ENCODE measurements around the gene TRIM28. TPM values are rescaled to one million over a fixed set of nuclear protein-coding genes. Genes with fewer than 3 reads are reported as not detected.
"Not testable (repeated sequence)": the region's sequence is repeated elsewhere in the genome, so short reads cannot be mapped to it uniquely, and the experiment has no call there.

The TRIM28 gene
- total RNA-seq, 1 experiment from 2014 or later = 542 TPM

GRCh38 chr19:58516964-58517833 lies 26.7 kb upstream of the TRIM28 start:
- DNase-seq (ENCODE audit: low read depth) = no peak
- in situ Hi-C loops (cut with HindIII; ENCODE audit: low pct_unique_long_range_greater_than_20kb, low sequenced_read_pairs) = no loop called here

GRCh38 chr19:58518256-58519086 lies 25.4 kb upstream of the TRIM28 start:
- in situ Hi-C loops (cut with HindIII; ENCODE audit: low pct_unique_long_range_greater_than_20kb, low sequenced_read_pairs) = no loop called here
- DNase-seq (ENCODE audit: low read depth) = peak; percentile 18

GRCh38 chr19:58519087-58519354 lies 24.8 kb upstream of the TRIM28 start:
- DNase-seq (ENCODE audit: low read depth) = peak; percentile 78
- in situ Hi-C loops (cut with HindIII; ENCODE audit: low pct_unique_long_range_greater_than_20kb, low sequenced_read_pairs) = no loop called here

- in situ Hi-C loops (cut with HindIII; ENCODE audit: low pct_unique_long_range_greater_than_20kb, low sequenced_read_pairs) = no loop called here
Observed at GRCh38 chr19:58519355-58520256, 24.3 kb upstream of the TRIM28 start, which contains the start of gene ZBTB45. Gene ZBTB45, minus strand, starts transcription at chr19:58519810. Its CDS starts 2,137 bp downstream, at chr19:58517673.

GRCh38 chr19:58520257-58520599 lies 23.6 kb upstream of the TRIM28 start:
- no peak for DNase-seq (ENCODE audit: low read depth)
- in situ Hi-C loops (cut with HindIII; ENCODE audit: low pct_unique_long_range_greater_than_20kb, low sequenced_read_pairs) = no loop called here

More at GRCh38 chr19:58519355-58520256, 24.3 kb upstream of the TRIM28 start, which contains the start of gene ZBTB45:
- peak; percentile 99 for DNase-seq (ENCODE audit: low read depth)

- in situ Hi-C loops (cut with HindIII; ENCODE audit: low pct_unique_long_range_greater_than_20kb, low sequenced_read_pairs) = no loop called here
- DNase-seq (ENCODE audit: low read depth) = no peak
Observed at GRCh38 chr19:58521651-58522050, 22.2 kb upstream of the TRIM28 start.

GRCh38 chr19:58522709-58523108 lies 21.2 kb upstream of the TRIM28 start:
- in situ Hi-C loops (cut with HindIII; ENCODE audit: low pct_unique_long_range_greater_than_20kb, low sequenced_read_pairs) = no loop called here
- no peak for DNase-seq (ENCODE audit: low read depth)

- in situ Hi-C loops (cut with HindIII; ENCODE audit: low pct_unique_long_range_greater_than_20kb, low sequenced_read_pairs) = no loop called here
- no peak for DNase-seq (ENCODE audit: low read depth)
Observed at GRCh38 chr19:58529405-58529804, 14.5 kb upstream of the TRIM28 start.

- in situ Hi-C loops (cut with HindIII; ENCODE audit: low pct_unique_long_range_greater_than_20kb, low sequenced_read_pairs) = no loop called here
- no peak for DNase-seq (ENCODE audit: low read depth)
Observed at GRCh38 chr19:58531034-58531840, 12.6 kb upstream of the TRIM28 start.

GRCh38 chr19:58535857-58536256 lies 8.0 kb upstream of the TRIM28 start:
- in situ Hi-C loops (cut with HindIII; ENCODE audit: low pct_unique_long_range_greater_than_20kb, low sequenced_read_pairs) = no loop called here
- no peak for DNase-seq (ENCODE audit: low read depth)

- DNase-seq (ENCODE audit: low read depth) = no peak
- in situ Hi-C loops (cut with HindIII; ENCODE audit: low pct_unique_long_range_greater_than_20kb, low sequenced_read_pairs) = no loop called here
Observed at GRCh38 chr19:58536852-58537798, 6.7 kb upstream of the TRIM28 start.

- in situ Hi-C loops (cut with HindIII; ENCODE audit: low pct_unique_long_range_greater_than_20kb, low sequenced_read_pairs) = no loop called here
- no peak for DNase-seq (ENCODE audit: low read depth)
Observed at GRCh38 chr19:58538257-58539168, 5.4 kb upstream of the TRIM28 start.

GRCh38 chr19:58539169-58539559 lies 4.7 kb upstream of the TRIM28 start:
- in situ Hi-C loops (cut with HindIII; ENCODE audit: low pct_unique_long_range_greater_than_20kb, low sequenced_read_pairs); DNase-seq (ENCODE audit: low read depth): not testable (repeated sequence)

GRCh38 chr19:58542641-58543372 lies 1.1 kb upstream of the TRIM28 start:
- in situ Hi-C loops (cut with HindIII; ENCODE audit: low pct_unique_long_range_greater_than_20kb, low sequenced_read_pairs); DNase-seq (ENCODE audit: low read depth): not testable (repeated sequence)

- DNase-seq (ENCODE audit: low read depth) = no peak
- in situ Hi-C loops (cut with HindIII; ENCODE audit: low pct_unique_long_range_greater_than_20kb, low sequenced_read_pairs) = no loop called here
Observed at GRCh38 chr19:58544591-58545285, 874 bp downstream of the TRIM28 start.

Measured in Caki2 (cell line).